ENCODE results near the gene PNPLA8.

The PNPLA8 gene

GRCh38 chr7:108457871-108458270 lies 68.1 kb downstream of the PNPLA8 start:
- Histone ChIP-seq H2AFZ (peak overlapping the region; percentile 1), H3K79me2 (peaks cover 7% of the 10 kb centered on the region), H3K27me3 (ENCODE audit: control insufficient read depth, insufficient read depth, low read length) (no peaks in the 10 kb centered on the region), H3K4me2 (ENCODE audit: low read length) (no peak overlapping the region), H3K9me3 (ENCODE audit: control insufficient read depth, low read length) (no peaks in the 10 kb centered on the region), H3K27ac (no peak overlapping the region), H3K4me3 (ENCODE audit: low read depth, low read length) (no peak overlapping the region), H3K4me1 (peaks cover 6% of the 10 kb centered on the region), H3K36me3 (ENCODE audit: control insufficient read depth, insufficient read depth, low read length) (no peaks in the 10 kb centered on the region), H3K9ac (no peak overlapping the region)
- no peak for TF ChIP-seq CTCF (IDR thresholded peaks at IDR 0.05)

GRCh38 chr7:108456845-108457540 lies 68.9 kb downstream of the PNPLA8 start:
- H3K27me3 ChIP-seq (ENCODE audit: control insufficient read depth, insufficient read depth, low read length): no peaks in the 10 kb centered on the region
- H3K9ac ChIP-seq: no peak overlapping the region
- H3K4me2 ChIP-seq (ENCODE audit: low read length): no peak overlapping the region
- H2AFZ ChIP-seq: peak overlapping the region; percentile 86
- H3K36me3 ChIP-seq (ENCODE audit: control insufficient read depth, insufficient read depth, low read length): no peaks in the 10 kb centered on the region
- H3K9me3 ChIP-seq (ENCODE audit: control insufficient read depth, low read length): no peaks in the 10 kb centered on the region
- H3K79me2 ChIP-seq: peaks cover 11% of the 10 kb centered on the region
- no peak overlapping the region for H3K4me3 ChIP-seq (ENCODE audit: low read depth, low read length)
- peak overlapping the region; percentile 30 for H3K27ac ChIP-seq
- no peak for TF ChIP-seq CTCF (IDR thresholded peaks at IDR 0.05)
- H3K4me1 ChIP-seq: peaks cover 6% of the 10 kb centered on the region

GRCh38 chr7:108455998-108456677 lies 69.8 kb downstream of the PNPLA8 start, which contains the start of gene NRCAM:
TSS of gene NRCAM (minus strand) at chr7:108456436. CDS start at chr7:108240064, 216,372 bp downstream.
- no peaks in the 10 kb centered on the region for H3K36me3 ChIP-seq (ENCODE audit: control insufficient read depth, insufficient read depth, low read length)
- peak within 1 kb of the TSS; percentile 38 for H3K4me3 ChIP-seq (ENCODE audit: low read depth, low read length)
- H3K9ac ChIP-seq: peak within 1 kb of the TSS; percentile 51
- peak within 1 kb of the TSS; percentile 77 for H3K4me2 ChIP-seq (ENCODE audit: low read length)
- no peaks in the 10 kb centered on the region for H3K27me3 ChIP-seq (ENCODE audit: control insufficient read depth, insufficient read depth, low read length)
- peak within 1 kb of the TSS; percentile 86 for H2AFZ ChIP-seq
- H3K4me1 ChIP-seq: peaks cover 6% of the 10 kb centered on the region
- H3K27ac ChIP-seq: peak within 1 kb of the TSS; percentile 92
- no peaks in the 10 kb centered on the region for H3K9me3 ChIP-seq (ENCODE audit: control insufficient read depth, low read length)
- TF ChIP-seq CTCF (IDR thresholded peaks at IDR 0.05): no peak
- peaks cover 17% of the 10 kb centered on the region for H3K79me2 ChIP-seq

- Histone ChIP-seq H3K79me2 (peaks cover 18% of the 10 kb centered on the region), H3K4me2 (ENCODE audit: low read length) (peak overlapping the region; percentile 77), H3K27ac (peak overlapping the region; percentile 92), H3K9ac (peak overlapping the region; percentile 51), H3K27me3 (ENCODE audit: control insufficient read depth, insufficient read depth, low read length) (no peaks in the 10 kb centered on the region), H3K4me1 (peaks cover 6% of the 10 kb centered on the region), H3K9me3 (ENCODE audit: control insufficient read depth, low read length) (no peaks in the 10 kb centered on the region), H3K36me3 (ENCODE audit: control insufficient read depth, insufficient read depth, low read length) (no peaks in the 10 kb centered on the region), H3K4me3 (ENCODE audit: low read depth, low read length) (peak overlapping the region; percentile 38), H2AFZ (peak overlapping the region; percentile 86)
- TF ChIP-seq CTCF (IDR thresholded peaks at IDR 0.05): no peak
Observed at GRCh38 chr7:108455551-108455997, 70.4 kb downstream of the PNPLA8 start.

All from parathyroid adenoma (tissue), 2 donors.